GM12878 (cell line): ENCODE measurements around the gene C14orf93. TPM values are rescaled to one million over a fixed set of nuclear protein-coding genes. Genes with fewer than 3 reads are reported as not detected.

ENCODE experiments used
- ATAC-seq: fragments of 200-7000 bp; cut with Tn5 transposase; 3 replicates; pipeline ENCODE4 v1.9.1; 2020; ENCODE audit warnings: mild to moderate bottlenecking, moderate library complexity
- BruUV-seq: library from RNA; stranded (reverse); fragments of 400-500 nt; replicated peaks from 2 replicates; lab custom pipeline; 2021; lab: Mats Ljungman, UMichigan
- CTCF ChIA-PET: fragments of 300-600 bp; sonication (Branson Sonifier 250); formaldehyde crosslinking; extraction: SDS; loops from one replicate; lab custom pipeline; 2021; ENCODE audit warnings: inconsistent platforms; lab: Yijun Ruan, JAX
- POLR2A ChIA-PET: fragments of 350-600 bp; formaldehyde crosslinking; extraction: SDS; loops from one replicate; lab custom pipeline; 2021; ENCODE audit warnings: inconsistent platforms; lab: Charles Lee
- RAD21 ChIA-PET: fragments of 300-600 bp; sonication (Branson Sonifier 250); formaldehyde crosslinking; loops from one replicate; lab custom pipeline; 2023; ENCODE audit warnings: antibody characterized with exemption; ENCODE audit not compliant: unreplicated experiment; lab: Charles Lee
- SMC1A ChIA-PET: fragments of 300-600 bp; sonication (Branson Sonifier 250); formaldehyde crosslinking; loops from one replicate; lab custom pipeline; 2023; ENCODE audit not compliant: unreplicated experiment, uncharacterized antibody; lab: Charles Lee
- DNase-seq: peaks from one replicate; pipeline ENCODE4 v3.0.0-alpha.2; 2011; ENCODE audit warnings: low read depth, low spot score
- FAIRE-seq: peaks from 3 replicates; lab custom pipeline; 2011; peaks lifted over from hg19 to GRCh38; lab: Jason Lieb, UNC
- H2AFZ ChIP-seq: 2 replicates; pipeline ENCODE4 v1.6.0; 2011; ENCODE audit warnings: low read depth, low read length, control low read depth; ENCODE audit not compliant: control insufficient read depth
- H3K27ac ChIP-seq: 2 replicates; pipeline ENCODE4 v1.5.1; 2011; ENCODE audit warnings: control low read depth; ENCODE audit not compliant: control insufficient read depth, insufficient read depth
- H3K27me3 ChIP-seq, 2 experiments: replicated peaks in 1 of 2; 2 replicates each; pipeline versions ENCODE4 v1.6.0 to v1.6.1; 2011; ENCODE audit warnings: low read length in 1 of 2; ENCODE audit not compliant: control insufficient read depth in 2 of 2, insufficient read depth in 2 of 2
- H3K36me3 ChIP-seq, 2 experiments: 2 replicates each; pipeline ENCODE4 v1.5.1; 2011; ENCODE audit warnings: low read length in 1 of 2; ENCODE audit not compliant: control insufficient read depth in 2 of 2, insufficient read depth in 2 of 2
- H3K4me1 ChIP-seq: 2 replicates; pipeline ENCODE4 v1.6.1; 2011; ENCODE audit warnings: mild to moderate bottlenecking, low read length, moderate library complexity, mixed read lengths; ENCODE audit not compliant: control insufficient read depth, insufficient read depth
- H3K4me2 ChIP-seq: 2 replicates; pipeline ENCODE4 v1.6.0; 2011; ENCODE audit warnings: control low read depth; ENCODE audit not compliant: control insufficient read depth, insufficient read depth
- H3K4me3 ChIP-seq: fragments of 200-600 bp; sonication (generic); 2 replicates; pipeline ENCODE4 v1.5.1; 2016
- H3K79me2 ChIP-seq: 2 replicates; pipeline ENCODE4 v1.6.0; 2011; ENCODE audit warnings: low read length; ENCODE audit not compliant: control insufficient read depth, insufficient read depth
- H3K9ac ChIP-seq: 2 replicates; pipeline ENCODE4 v1.8.0; 2011; ENCODE audit warnings: low read length, control low read depth, mixed read lengths; ENCODE audit not compliant: control insufficient read depth, insufficient read depth
- H3K9me3 ChIP-seq: replicated peaks from 3 replicates; pipeline ENCODE4 v1.5.1; 2011; ENCODE audit warnings: mild to moderate bottlenecking, low read length; ENCODE audit not compliant: control insufficient read depth, insufficient read depth
- H4K20me1 ChIP-seq: 2 replicates; pipeline ENCODE4 v1.6.0; 2011; ENCODE audit not compliant: control insufficient read depth, insufficient read depth
- ASH2L ChIP-seq: fragments of 300-600, 200-600 bp; sonication (generic); IDR thresholded peaks from 2 replicates; pipeline ENCODE4 v1.6.1; 2017; ENCODE audit warnings: low read depth, mild to moderate bottlenecking, borderline replicate concordance
- BCL11A ChIP-seq: IDR thresholded peaks from 2 replicates; pipeline ENCODE4 v1.6.1; 2011; ENCODE audit warnings: low read depth, low read length
- EZH2 ChIP-seq: IDR thresholded peaks from 2 replicates; pipeline ENCODE4 v1.6.1; 2012; ENCODE audit warnings: low read depth, mild to moderate bottlenecking, control low read depth, inconsistent platforms, low read length, borderline replicate concordance; ENCODE audit not compliant: control insufficient read depth
- HDAC6 ChIP-seq: fragments of 200-600 bp; sonication (generic); IDR thresholded peaks from one replicate; pipeline ENCODE4 v1.8.0; 2017; ENCODE audit warnings: antibody characterized with exemption; ENCODE audit not compliant: unreplicated experiment
- IRF3 ChIP-seq: fragments of 450-650 bp; IDR thresholded peaks from 2 replicates; pipeline ENCODE4 v1.6.1; 2014; ENCODE audit warnings: mild to moderate bottlenecking
- MLLT1 ChIP-seq: fragments of 450-650 bp; IDR thresholded peaks from 2 replicates; pipeline ENCODE4 v1.6.1; 2016; ENCODE audit warnings: mild to moderate bottlenecking
- RB1 ChIP-seq: fragments of 450-650 bp; formaldehyde crosslinking; IDR thresholded peaks from 2 replicates; pipeline ENCODE4 v1.6.1; 2017; ENCODE audit warnings: mild to moderate bottlenecking, borderline replicate concordance
- RBBP5 ChIP-seq: fragments of 200-600 bp; sonication (generic); conservative IDR thresholded peaks from 2 replicates; pipeline ENCODE4 v1.6.1; 2016
- RUNX3 ChIP-seq: IDR thresholded peaks from 2 replicates; pipeline ENCODE4 v1.6.1; 2012; ENCODE audit warnings: low read length, inconsistent platforms
- ZNF384 ChIP-seq: IDR thresholded peaks from 2 replicates; pipeline ENCODE4 v1.6.1; 2012; ENCODE audit warnings: low read depth, mild to moderate bottlenecking, low read length, improper control_type of control experiment, borderline replicate concordance
- ZSCAN29 ChIP-seq: fragments of 450-650 bp; IDR thresholded peaks from 2 replicates; pipeline ENCODE4 v1.6.1; 2017; ENCODE audit warnings: mild to moderate bottlenecking, moderate library complexity
- WGBS: methylation state at CpG from one replicate; pipeline ENCODE4 v1.1.6; 2016; ENCODE audit warnings: low lambda C conversion rate; ENCODE audit not compliant: insufficient replicate concordance, insufficient coverage; ENCODE audit errors: missing lambda C conversion rate; 5-methylcytosine and 5-hydroxymethylcytosine counted together
- in situ Hi-C: fragments of 300-500 bp; cut with MboI; formaldehyde crosslinking; loops from 9 replicates; pipeline ENCODE4 v1.14.3; 2018; ENCODE audit warnings: mixed read lengths
- intact Hi-C: fragments of 100-400 bp; cut with micrococcal nuclease; formaldehyde crosslinking; loops from one replicate; pipeline ENCODE4 v1.14.2; 2022; ENCODE audit not compliant: unreplicated experiment
- polyA plus RNA-seq, 11 experiments: library from polyadenylated mRNA; depleted of rRNA in 4 of 11; unstranded in 6 of 11; stranded (reverse) in 5 of 11; fragments of >200 nt; fragmentation: Nextera tagmentation in 4 of 11; fragmentation: Illumina TruSeq in 1 of 11; extraction: Ambion mirVana in 4 of 11; extraction: Trizol in 1 of 11; gene quantifications; 1 replicate in 1 of 11; 2 replicates in 10 of 11; pipeline versions ENCODE4 v1.2.1 to v1.2.3, GENCODE V29; 2011 to 2016; ENCODE audit warnings: inconsistent platforms in 2 of 11, missing spikeins in 2 of 11, low read depth in 1 of 11
- total RNA-seq, 4 experiments: library from RNA; depleted of rRNA in 3 of 4; stranded (reverse); fragments of >200 nt in 3 of 4; fragmentation: Illumina TruSeq in 1 of 4; extraction: Trizol in 1 of 4; gene quantifications; 2 replicates each; pipeline versions ENCODE4 v1.2.1 to v1.2.3, GENCODE V29; 2013 to 2021
- TF ChIP-seq, protein P1 (sequence below): IDR thresholded peaks from 2 replicates; pipeline ENCODE4 v1.6.1; 2012; ENCODE audit warnings: low read depth, low read length, improper control_type of control experiment
- TF ChIP-seq, protein P2 (sequence below): fragments of 450-650 bp; IDR thresholded peaks from 2 replicates; pipeline ENCODE4 v1.6.1; 2016; ENCODE audit warnings: mild to moderate bottlenecking, moderate library complexity, borderline replicate concordance
- TF ChIP-seq, protein P3 (sequence below): fragments of 450-650 bp; IDR thresholded peaks from 2 replicates; pipeline ENCODE4 v1.6.1; 2016; ENCODE audit warnings: mild to moderate bottlenecking

The C14orf93 gene
- total and polyA plus RNA-seq, 10 of the 15 experiments (the other 5 are each of a cell fraction or from before 2014, with no cell fraction given), result 1.8 to 13.9 (median 10.2) TPM

- no peak for TF ChIP-seq EZH2
Measured at GRCh38 chr14:22971152-22971551, 38.8 kb downstream of the C14orf93 start (continued).

DNA sequence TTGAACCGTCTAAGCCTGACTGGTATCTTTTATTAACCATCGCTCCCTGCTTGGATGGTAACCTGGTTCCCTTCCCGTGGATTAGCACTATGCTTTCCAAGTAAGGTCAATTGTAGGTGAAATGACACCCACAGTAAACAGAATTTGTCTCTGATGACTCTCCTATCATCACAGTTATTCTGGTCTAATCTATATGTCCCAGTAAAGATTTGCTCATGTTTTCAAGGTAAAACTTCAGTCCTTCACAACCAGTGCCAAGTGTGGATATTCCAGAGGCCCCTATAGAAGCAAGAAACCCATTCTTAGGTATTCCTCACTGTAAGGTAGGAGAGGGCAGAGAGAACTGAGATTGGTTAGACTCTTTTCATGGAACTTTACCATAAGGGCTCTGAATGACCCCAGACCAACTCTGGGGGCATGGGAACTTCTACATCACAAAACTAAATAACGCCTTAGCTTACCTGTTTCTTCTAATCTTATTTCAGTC, 43.1 kb downstream of the C14orf93 start:
- intact Hi-C loops, result no loop called here
- no TSS peak for BruUV-seq
- ATAC-seq, result no peak

More for the DNA sequence above, 43.1 kb downstream of the C14orf93 start:
- DNase-seq (no peak), FAIRE-seq (no peak)
- TF ChIP-seq, protein P1, sequence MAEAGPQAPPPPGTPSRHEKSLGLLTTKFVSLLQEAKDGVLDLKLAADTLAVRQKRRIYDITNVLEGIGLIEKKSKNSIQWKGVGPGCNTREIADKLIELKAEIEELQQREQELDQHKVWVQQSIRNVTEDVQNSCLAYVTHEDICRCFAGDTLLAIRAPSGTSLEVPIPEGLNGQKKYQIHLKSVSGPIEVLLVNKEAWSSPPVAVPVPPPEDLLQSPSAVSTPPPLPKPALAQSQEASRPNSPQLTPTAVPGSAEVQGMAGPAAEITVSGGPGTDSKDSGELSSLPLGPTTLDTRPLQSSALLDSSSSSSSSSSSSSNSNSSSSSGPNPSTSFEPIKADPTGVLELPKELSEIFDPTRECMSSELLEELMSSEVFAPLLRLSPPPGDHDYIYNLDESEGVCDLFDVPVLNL, result no peak
- TF ChIP-seq RUNX3 (no peak), ZNF384 (no peak), IRF3 (no peak), RB1 (no peak), MLLT1 (no peak), BCL11A (no peak), RBBP5 (no peak), ASH2L (no peak), ZSCAN29 (no peak), HDAC6 (no peak)
- TF ChIP-seq, protein P2, sequence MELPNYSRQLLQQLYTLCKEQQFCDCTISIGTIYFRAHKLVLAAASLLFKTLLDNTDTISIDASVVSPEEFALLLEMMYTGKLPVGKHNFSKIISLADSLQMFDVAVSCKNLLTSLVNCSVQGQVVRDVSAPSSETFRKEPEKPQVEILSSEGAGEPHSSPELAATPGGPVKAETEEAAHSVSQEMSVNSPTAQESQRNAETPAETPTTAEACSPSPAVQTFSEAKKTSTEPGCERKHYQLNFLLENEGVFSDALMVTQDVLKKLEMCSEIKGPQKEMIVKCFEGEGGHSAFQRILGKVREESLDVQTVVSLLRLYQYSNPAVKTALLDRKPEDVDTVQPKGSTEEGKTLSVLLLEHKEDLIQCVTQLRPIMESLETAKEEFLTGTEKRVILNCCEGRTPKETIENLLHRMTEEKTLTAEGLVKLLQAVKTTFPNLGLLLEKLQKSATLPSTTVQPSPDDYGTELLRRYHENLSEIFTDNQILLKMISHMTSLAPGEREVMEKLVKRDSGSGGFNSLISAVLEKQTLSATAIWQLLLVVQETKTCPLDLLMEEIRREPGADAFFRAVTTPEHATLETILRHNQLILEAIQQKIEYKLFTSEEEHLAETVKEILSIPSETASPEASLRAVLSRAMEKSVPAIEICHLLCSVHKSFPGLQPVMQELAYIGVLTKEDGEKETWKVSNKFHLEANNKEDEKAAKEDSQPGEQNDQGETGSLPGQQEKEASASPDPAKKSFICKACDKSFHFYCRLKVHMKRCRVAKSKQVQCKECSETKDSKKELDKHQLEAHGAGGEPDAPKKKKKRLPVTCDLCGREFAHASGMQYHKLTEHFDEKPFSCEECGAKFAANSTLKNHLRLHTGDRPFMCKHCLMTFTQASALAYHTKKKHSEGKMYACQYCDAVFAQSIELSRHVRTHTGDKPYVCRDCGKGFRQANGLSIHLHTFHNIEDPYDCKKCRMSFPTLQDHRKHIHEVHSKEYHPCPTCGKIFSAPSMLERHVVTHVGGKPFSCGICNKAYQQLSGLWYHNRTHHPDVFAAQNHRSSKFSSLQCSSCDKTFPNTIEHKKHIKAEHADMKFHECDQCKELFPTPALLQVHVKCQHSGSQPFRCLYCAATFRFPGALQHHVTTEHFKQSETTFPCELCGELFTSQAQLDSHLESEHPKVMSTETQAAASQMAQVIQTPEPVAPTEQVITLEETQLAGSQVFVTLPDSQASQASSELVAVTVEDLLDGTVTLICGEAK, result no peak
- TF ChIP-seq, protein P3, sequence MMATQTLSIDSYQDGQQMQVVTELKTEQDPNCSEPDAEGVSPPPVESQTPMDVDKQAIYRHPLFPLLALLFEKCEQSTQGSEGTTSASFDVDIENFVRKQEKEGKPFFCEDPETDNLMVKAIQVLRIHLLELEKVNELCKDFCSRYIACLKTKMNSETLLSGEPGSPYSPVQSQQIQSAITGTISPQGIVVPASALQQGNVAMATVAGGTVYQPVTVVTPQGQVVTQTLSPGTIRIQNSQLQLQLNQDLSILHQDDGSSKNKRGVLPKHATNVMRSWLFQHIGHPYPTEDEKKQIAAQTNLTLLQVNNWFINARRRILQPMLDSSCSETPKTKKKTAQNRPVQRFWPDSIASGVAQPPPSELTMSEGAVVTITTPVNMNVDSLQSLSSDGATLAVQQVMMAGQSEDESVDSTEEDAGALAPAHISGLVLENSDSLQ, result no peak
- no peak overlapping the region for H3K4me2 ChIP-seq
- 39% methylated on average over 4 of the region's 4 CpGs for WGBS
- no peak overlapping the region for H3K9ac ChIP-seq
- no peaks in the 10 kb centered on the region for H3K27me3 ChIP-seq
- ChIA-PET SMC1A (interaction anchor here (1.2 kb wide), 1 partner anchor 19 kb away, joined by 3 read pairs; no protein-coding TSS in a partner anchor), RAD21 (interaction anchor here (1.4 kb wide), 1 partner anchor 9 kb away, joined by 3 read pairs; no protein-coding TSS in a partner anchor), POLR2A (no interaction called here), CTCF (interaction anchor here (2.9 to 13.2 kb wide), 2 partner anchors 8 to 19 kb away, joined by 10 to 370 read pairs; partner anchors contain the start of gene AJUBA)
- no peaks in the 10 kb centered on the region for H4K20me1 ChIP-seq
- in situ Hi-C loops, result no loop called here
- no peak overlapping the region for H2AFZ ChIP-seq
- no peak overlapping the region for H3K27ac ChIP-seq
- H3K4me3 ChIP-seq, result no peak overlapping the region
- H3K4me1 ChIP-seq, result no peaks in the 10 kb centered on the region
- H3K36me3 ChIP-seq, result no peaks in the 10 kb centered on the region
- no peaks in the 10 kb centered on the region for H3K9me3 ChIP-seq
- H3K79me2 ChIP-seq, result no peaks in the 10 kb centered on the region
